ENCODE data around the gene AQP2.

Gene AQP2

GRCh38 chr12:49941556-49942511, 8.7 kb upstream of the AQP2 start:
- TF ChIP-seq POLR2A (IDR thresholded peaks at IDR 0.05; ENCODE audit: low read length) = no peak
- no peak for TF ChIP-seq GATA1 (IDR thresholded peaks at IDR 0.05; ENCODE audit: low read depth, low read length)
- no peak for DNase-seq

GRCh38 chr12:49942512-49942893, 8.0 kb upstream of the AQP2 start:
- no peak for TF ChIP-seq POLR2A (IDR thresholded peaks at IDR 0.05; ENCODE audit: low read length)
- no peak for TF ChIP-seq GATA1 (IDR thresholded peaks at IDR 0.05; ENCODE audit: low read depth, low read length)
- DNase-seq = no peak

- TF ChIP-seq POLR2A (IDR thresholded peaks at IDR 0.05; ENCODE audit: low read length) (no peak), GATA1 (IDR thresholded peaks at IDR 0.05; ENCODE audit: low read depth, low read length) (no peak)
- DNase-seq = no peak
These were observed 7.5 kb upstream of the AQP2 start for GRCh38 chr12:49942921-49943624.

GRCh38 chr12:49943625-49943960, 6.9 kb upstream of the AQP2 start:
- no peak for DNase-seq
- TF ChIP-seq GATA1 (IDR thresholded peaks at IDR 0.05; ENCODE audit: low read depth, low read length) = no peak
- TF ChIP-seq POLR2A (IDR thresholded peaks at IDR 0.05; ENCODE audit: low read length) = no peak

GRCh38 chr12:49944046-49944445, 6.5 kb upstream of the AQP2 start:
- no peak for DNase-seq

GRCh38 chr12:49944718-49945117, 5.8 kb upstream of the AQP2 start:
- TF ChIP-seq POLR2A (IDR thresholded peaks at IDR 0.05; ENCODE audit: low read length) (no peak), GATA1 (IDR thresholded peaks at IDR 0.05; ENCODE audit: low read depth, low read length) (no peak)
- DNase-seq = no peak

More at GRCh38 chr12:49944046-49944445, 6.5 kb upstream of the AQP2 start:
- TF ChIP-seq POLR2A (IDR thresholded peaks at IDR 0.05; ENCODE audit: low read length) (no peak), GATA1 (IDR thresholded peaks at IDR 0.05; ENCODE audit: low read depth, low read length) (no peak)

- TF ChIP-seq GATA1 (IDR thresholded peaks at IDR 0.05; ENCODE audit: low read depth, low read length) (no peak), POLR2A (IDR thresholded peaks at IDR 0.05; ENCODE audit: low read length) (peak; percentile 30)
- peak; percentile 83 to 90 for DNase-seq
These were observed 5.0 kb upstream of the AQP2 start for GRCh38 chr12:49945394-49946080.

GRCh38 chr12:49946086-49946485, 4.5 kb upstream of the AQP2 start:
- TF ChIP-seq GATA1 (IDR thresholded peaks at IDR 0.05; ENCODE audit: low read depth, low read length) (no peak), POLR2A (IDR thresholded peaks at IDR 0.05; ENCODE audit: low read length) (no peak)
- DNase-seq = no peak

GRCh38 chr12:49946497-49946896, 4.0 kb upstream of the AQP2 start:
- TF ChIP-seq GATA1 (IDR thresholded peaks at IDR 0.05; ENCODE audit: low read depth, low read length) (no peak), POLR2A (IDR thresholded peaks at IDR 0.05; ENCODE audit: low read length) (no peak)
- DNase-seq = no peak

- DNase-seq = no peak
- TF ChIP-seq GATA1 (IDR thresholded peaks at IDR 0.05; ENCODE audit: low read depth, low read length) (no peak), POLR2A (IDR thresholded peaks at IDR 0.05; ENCODE audit: low read length) (no peak)
These were observed 2.8 kb upstream of the AQP2 start for GRCh38 chr12:49947593-49948226.

- DNase-seq = peak; percentile 31 to 58
- TF ChIP-seq GATA1 (IDR thresholded peaks at IDR 0.05; ENCODE audit: low read depth, low read length) (no peak), POLR2A (IDR thresholded peaks at IDR 0.05; ENCODE audit: low read length) (no peak)
These were observed 1.4 kb upstream of the AQP2 start for GRCh38 chr12:49948866-49949845.

- no peak for DNase-seq
- no peak for TF ChIP-seq POLR2A (IDR thresholded peaks at IDR 0.05; ENCODE audit: low read length)
- TF ChIP-seq GATA1 (IDR thresholded peaks at IDR 0.05; ENCODE audit: low read depth, low read length) = no peak
These were observed 671 bp upstream of the AQP2 start for GRCh38 chr12:49949866-49950265.

All from erythroblast (primary cell).